GM18498 (cell line): ENCODE results near the gene PNPLA7.
"Not testable (repeated sequence)": the region's sequence is repeated elsewhere in the genome, so short reads cannot be mapped to it uniquely, and the experiment has no call there.

Experiments used
- ATAC-seq: cut with Tn5 transposase; IDR thresholded peaks from one replicate; pipeline ENCODE4 v1.9.1; 2021; ENCODE audit warnings: mild to moderate bottlenecking, moderate library complexity; ENCODE audit not compliant: unreplicated experiment

Gene PNPLA7

DNA sequence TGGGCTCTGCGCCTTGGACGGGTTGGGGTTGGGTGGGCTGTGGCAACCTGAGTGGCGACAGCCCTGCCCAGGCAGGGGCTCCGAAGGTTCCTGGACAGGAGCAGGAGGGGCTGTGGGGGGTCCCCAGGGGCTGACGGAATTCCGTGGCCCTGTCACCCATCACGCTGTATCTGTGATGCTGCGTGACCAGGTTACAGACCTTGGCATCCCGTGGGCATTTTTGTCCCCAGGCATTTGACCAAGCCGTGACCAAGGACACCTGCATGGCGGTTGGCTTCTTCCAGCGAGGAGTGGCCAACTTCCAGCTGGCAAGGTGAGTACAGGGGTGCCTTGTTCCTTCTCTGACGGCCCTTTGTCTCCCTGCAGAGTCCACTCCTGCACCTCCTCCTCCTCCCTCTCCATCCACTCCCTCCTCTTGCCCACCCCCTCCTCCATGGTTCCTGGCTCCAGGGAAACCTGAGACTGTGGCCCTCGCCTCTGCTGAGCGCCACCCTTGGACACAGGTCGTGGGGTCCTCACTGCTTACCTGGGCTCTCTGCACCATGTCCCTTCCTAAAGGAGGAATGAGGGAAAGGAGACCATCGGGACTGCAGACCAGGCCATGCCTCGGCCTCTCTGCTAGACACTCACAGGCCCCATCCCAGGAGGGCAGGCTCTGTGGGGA lies 124.1 kb downstream of the PNPLA7 start:
- no peak for ATAC-seq

DNA sequence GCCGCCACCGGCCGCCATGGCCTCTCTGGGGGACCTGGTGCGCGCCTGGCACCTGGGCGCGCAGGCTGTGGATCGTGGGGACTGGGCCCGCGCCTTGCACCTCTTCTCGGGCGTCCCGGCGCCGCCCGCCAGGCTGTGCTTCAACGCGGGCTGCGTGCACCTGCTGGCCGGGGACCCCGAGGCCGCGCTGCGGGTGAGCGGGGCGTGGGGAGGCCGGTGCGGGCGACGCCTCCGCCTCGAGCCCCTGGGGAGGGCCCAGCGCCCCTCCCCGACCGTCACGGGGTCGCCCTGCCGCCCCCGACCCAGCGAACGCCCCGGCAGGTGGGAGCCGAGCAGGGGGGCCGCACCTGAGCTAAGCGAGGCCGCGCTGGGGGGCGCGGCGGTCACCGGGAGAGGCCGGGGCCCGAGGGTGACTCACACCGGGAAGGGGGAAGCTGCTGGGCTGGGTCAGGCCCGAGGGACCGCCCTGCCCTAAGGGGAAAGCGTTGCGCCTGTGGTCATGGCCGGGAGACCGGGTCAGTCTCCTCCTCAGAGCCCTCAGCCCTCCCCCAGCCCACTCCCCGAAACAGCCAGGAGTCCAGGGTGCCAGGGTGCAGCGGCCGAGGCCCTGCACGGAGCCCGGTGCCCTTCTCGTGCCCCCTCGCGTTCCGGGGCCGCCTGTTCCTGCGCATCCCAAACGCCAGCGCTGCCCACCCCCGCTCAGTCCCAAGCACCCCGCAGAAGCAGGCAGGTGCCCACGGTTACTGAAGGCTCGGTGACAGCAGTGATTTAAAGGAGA lies 126.5 kb downstream of the PNPLA7 start:
- ATAC-seq: peak; percentile 33

DNA sequence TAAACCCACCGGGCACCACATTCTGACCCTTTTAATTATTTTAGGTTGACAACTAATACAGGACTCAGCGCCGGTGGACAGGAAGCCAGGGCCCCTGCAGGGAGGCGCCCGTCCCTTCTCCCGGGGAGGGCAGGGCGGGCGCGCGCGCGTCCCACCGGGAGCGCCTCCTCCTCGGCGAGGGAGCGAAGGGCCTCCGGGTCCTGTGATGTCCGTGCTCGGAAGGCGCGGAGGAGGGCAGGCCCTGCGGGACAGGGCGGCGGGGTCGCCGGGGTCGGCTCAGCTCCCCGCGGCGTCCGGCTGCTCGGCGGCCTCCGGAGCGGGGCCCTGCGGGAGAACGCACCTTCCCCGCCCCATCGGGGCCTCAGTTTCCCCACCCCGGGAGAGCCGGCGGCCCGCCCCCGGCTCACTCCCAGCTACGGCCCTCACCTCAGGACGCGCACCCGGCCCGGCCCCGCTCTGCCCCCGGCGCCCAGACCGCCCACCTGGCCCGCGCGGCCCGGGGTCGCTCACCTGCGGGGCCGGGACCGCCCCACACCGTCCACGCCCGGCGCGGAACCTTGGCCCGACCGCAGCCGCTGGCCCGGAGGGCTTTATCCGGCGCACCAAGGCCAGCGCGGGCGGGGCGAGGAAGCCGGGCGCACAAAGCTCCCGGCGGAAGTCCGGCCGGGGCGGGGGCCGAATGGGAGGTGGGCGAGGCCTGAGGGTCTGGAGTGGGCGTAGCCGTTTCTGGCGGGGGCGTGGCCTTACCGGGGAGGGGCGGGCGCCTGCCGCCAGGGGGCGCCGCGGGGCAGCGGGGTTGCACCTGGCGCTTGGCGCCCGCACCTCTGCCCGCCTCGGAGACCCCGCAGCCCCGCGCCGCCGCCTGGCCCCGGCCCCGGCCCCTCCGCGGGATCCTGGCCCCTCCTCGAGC lies 127.3 kb downstream of the PNPLA7 start, which contains the start of the genes EXD3 and NOXA1:
TSS of gene EXD3 (minus strand) at position 559 of the 910 bp plus-strand sequence. CDS start 27,805 bp downstream, outside the sequence.
TSS of gene NOXA1 (plus strand) at position 790 of the 910 bp plus-strand sequence. CDS start 137 bp downstream, outside the sequence.
- peak; percentile 91 for ATAC-seq

DNA sequence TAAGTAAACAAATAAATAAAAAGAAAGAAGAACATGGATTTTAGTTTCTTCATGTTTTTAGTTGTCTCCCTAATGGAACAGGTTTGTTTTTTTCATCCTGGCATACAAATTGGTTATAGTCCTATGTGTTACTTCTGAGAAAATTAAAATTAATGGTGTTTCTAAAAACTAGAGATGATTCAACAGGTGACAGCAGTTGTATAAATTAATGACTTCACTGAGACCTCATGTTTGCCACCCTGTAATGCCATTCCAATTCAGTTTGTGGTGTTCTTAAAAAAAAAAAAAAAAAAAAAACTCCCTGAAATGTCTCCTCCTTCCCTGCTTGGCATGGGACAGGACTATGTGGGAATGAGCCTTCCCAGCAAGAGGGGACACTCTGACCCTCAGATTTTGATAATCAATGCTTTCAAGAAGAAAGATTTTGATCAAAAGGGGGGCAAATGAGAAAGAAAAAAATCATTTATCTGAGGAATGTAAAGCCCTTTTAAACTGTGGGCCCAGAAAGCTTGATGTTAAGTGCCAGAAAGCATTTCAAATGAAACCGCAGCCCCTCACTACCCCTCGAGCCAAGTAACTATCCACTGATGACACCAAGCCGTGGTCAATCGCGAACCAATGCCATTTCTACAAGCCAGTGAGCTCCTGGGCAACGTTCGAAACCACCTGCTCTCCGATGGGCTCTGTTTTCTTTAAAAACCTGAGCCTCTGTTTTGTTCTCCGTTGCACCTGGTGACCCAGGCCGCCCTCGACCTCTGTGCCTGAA lies 128.2 kb downstream of the PNPLA7 start:
- ATAC-seq: no peak

DNA sequence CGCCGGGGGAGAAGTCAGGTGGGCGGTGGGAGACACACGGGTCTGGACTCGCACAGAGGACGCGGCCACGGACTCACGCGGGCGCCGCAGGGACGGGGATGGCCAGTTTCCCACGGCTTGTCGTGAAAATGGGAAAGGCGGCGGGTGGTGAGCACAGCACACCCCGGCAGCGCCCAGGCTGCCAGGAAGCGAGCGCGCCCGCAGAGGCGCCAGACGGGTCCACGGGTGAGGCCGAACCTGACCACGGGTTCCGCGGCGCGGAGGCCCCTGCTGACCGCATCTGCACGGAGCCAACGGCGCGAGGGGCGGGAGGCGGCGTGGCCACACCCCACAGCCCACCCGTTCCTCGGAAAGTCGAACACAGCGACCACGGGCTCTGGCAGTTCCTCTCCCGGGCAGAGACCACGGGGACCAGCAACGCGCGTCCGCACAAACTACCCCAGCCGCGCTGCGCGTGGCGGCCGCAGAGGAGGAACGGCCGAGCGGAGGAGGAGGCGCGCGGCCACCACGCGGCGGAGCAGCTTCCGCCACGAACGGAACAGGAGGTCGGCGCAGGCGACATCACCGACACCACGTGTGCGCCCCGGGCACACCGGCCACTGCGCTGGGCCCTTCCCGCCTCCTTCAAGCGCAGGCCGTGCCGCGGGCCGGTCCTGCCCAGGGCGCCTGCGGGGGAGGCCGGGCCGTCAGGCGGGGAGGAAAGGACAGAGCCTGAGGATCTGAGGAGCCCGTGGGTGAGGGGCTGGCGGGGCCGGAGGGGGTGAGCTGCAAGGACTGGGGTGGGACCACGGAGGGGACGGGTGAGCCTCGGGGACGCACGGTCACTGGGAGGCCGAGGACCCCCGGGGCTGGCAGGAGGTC lies 132.8 kb downstream of the PNPLA7 start:
- no peak for ATAC-seq

DNA sequence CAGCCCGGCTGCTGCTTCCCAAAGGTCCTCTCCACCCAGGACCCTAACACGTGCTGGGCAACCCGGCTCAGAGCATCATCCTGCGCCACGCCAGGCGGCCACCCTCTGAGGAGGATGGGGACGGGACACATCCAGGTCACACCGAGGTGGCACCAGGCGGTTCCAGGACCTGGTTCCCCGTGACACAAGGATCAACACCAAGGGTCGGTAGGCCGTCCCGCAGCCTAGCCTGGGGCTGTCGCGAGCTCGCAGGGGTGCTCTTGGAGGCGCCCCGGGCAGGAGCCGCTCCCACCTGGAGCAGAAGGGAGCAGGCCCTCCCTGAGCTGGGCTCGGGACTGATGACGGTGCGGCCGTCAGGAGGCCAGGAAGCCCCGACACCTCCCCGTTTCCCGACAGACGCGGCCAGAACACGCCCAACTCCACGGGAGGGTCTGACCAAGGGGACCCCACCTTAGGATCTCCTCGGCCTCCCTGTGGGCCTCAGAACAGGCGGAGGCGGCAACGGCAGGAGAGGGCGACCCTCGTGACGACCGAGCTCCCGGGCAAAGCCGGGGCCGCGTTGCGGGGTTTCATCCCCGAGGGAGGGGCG lies 133.5 kb downstream of the PNPLA7 start:
- no peak for ATAC-seq

DNA sequence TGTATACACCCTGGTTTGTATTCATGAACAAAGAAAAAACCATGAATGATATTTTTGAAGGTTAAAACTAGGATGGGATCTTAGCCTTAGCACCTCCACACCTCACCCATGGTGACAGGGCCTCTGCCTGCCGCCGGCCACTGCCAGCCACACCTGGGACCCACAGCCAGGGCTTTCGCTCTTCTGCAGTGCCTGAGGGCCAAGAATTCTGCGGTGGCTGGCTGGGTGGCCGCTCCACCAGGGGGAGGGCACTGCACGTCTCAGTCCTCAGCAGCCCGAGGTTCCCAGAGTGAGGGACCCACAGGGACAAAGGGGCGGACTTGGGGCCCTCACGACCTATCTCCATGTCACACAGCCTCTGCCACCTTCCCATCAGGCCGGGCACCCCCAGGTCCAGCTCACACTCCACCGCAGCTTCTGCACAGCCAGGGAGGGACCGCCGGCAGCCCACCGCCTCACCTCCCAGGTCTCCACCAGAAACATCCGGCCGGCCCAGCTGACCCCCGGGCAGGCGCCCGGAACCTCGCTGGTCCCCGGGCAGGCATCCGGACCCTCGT lies 134.1 kb downstream of the PNPLA7 start:
- ATAC-seq: no peak

DNA sequence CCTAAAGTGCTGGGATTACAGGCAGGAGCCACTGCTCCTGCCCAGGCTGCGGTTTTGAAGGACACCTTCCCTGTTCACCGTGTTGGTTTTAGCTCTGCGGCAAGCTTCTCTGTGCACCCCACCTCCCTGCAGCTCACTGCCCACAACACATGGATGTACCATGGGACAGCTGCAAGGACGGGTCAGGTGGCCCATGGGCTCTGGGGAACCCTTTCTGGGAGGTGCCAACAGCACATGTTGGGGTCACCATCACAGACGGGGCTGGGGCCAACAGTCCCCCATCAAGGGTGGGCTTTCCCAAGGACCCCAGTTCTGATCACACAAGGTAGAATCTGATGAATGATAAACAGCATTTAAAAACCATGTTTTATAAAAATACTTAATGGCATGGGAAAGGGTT lies 134.8 kb downstream of the PNPLA7 start:
- ATAC-seq: no peak

DNA sequence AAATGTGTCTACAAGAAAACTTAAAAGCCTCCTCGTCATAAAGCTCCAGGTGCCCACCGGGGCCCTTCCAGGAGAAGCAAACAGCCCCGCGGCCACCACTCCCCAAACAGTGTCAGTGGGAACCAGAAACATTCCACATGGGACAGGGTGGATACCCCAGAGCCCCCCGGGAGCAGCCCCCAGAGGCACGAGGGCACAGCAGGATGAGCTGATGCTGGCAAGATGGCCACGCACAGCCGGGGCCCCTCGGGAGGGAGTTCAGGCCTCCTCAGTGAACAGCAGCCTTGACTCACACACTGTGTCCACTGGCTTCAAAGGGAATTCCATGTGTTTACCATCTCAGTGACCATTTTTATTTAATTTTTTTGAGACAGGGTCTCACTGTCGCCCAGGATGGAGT lies 137.8 kb downstream of the PNPLA7 start:
- no peak for ATAC-seq

DNA sequence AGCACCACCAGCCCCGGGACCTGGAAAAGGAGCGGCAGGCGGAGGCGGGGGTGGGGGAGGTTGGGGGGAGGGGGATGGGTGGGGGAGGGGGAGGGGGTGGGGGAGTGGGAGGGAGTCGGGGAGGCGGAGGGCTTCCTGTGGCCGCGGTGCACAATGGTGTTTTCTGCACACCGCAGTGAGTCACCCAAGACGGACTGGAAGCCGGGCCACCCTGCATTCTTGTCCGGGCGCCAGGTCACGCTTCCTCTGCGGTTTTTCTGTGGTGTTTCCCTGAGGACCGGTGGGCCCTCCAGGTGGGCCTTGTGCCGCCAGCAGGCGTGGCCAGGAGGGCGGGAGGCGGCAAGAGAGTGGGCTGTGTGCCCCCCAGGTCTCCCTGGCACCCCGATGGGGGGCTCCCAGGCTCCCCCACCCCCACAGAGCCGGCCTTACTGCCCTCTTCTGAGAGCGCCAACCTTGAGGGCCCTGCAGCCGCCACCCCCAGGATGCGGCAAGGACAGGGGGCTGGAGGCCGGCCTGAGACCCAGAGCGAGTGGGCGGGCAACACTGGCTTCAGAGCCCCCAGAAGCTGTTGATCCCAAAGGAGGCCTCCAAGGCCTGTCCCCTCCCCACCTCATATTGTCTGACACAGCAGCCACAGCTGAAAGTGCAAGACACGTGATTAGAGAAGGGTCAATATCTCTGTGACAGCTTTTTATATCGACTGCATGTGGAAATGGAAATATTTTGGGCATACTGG lies 138.4 kb downstream of the PNPLA7 start:
- no peak for ATAC-seq

DNA sequence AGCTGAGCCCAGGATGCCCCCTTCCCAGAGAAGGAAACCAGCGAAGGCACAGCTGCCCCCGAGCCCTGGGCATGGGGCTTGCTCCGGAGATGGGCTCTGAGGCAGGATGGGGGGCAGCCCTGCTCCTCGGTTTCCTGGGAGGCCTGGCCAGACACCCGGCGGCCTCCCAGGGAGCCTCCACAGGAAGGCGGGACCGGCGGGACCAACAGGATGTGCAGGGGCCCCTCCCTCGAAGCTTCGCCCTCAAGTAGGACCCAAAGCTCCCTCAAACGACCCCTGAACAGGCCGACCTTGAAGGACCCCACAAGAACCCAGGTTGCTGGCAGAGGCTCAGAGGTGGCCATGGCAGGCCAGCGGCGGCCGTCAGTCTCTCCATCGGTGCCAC lies 138.9 kb downstream of the PNPLA7 start:
- no peak for ATAC-seq

DNA sequence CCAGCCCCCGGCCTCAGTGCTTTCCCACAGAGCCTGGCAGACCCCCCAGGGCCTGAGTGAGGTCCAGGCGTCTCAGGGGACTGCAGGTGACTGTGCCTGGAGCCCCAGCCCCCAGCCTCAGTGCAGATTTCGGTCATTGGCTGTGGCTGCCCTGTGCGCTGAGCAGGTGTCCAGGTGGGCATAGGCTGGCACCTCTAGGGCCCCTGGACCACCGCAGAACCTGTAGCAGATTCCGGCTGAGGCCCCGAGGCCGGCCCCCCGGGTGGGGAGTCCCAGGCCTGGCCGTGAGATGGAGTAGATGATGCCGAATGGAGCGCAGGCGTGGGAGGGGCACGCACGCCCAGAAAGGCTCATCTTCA lies 139.3 kb downstream of the PNPLA7 start:
- ATAC-seq: no peak

DNA sequence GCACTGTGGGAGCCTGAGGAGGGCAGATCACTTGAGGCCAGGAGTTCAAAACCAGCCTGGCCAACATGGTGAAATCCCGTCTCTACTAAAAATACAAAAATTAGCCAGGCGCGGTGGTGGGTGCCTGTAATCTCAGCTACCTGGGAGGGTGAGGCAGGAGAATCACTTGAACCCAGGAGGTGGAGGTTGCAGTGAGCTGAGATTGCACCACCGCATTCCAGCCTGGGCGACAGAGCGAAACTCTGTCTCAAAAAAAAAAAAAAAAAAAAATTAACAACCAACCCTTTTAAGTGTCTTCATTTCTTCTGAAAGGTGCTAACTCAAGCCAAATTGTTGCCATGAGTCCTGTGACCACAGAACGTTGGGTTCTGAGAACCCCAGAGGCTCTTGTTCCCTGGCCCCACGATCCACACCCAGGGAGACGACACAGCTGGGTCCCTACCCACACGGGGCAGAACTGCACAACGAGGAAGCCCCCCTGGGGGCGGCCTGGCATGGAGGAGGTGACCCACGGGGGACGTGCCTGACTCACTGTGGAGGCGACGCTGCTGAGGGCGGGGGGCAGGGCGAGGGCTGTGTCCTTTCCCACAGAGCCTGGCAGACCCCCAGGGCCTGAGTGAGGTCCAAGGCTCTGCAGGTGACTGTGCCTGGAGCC lies 139.8 kb downstream of the PNPLA7 start:
- ATAC-seq: not testable (repeated sequence)
